Fibroblast of lung (primary cell): ENCODE measurements around the gene FAM83E. TPM values are rescaled to one million over a fixed set of nuclear protein-coding genes. Genes with fewer than 3 reads are reported as not detected.

Source experiments
- DNase-seq, 2 donors: peaks; one replicate each; pipeline versions ENCODE4 v3.0.0 to v3.0.0-alpha.2; 2010; ENCODE audit warnings: low read depth in 2 of 2
- H2AFZ ChIP-seq: 2 replicates; pipeline ENCODE4 v1.5.1; 2012; ENCODE audit warnings: low read length, control low read depth, inconsistent platforms
- H3K27ac ChIP-seq: 2 replicates; pipeline ENCODE4 v1.5.1; 2011; ENCODE audit warnings: low read length, control low read depth; ENCODE audit not compliant: insufficient read depth
- H3K27me3 ChIP-seq: 2 replicates; pipeline ENCODE4 v1.5.1; 2011; ENCODE audit warnings: mild to moderate bottlenecking, low read length; ENCODE audit not compliant: control insufficient read depth, insufficient read depth
- H3K36me3 ChIP-seq: 2 replicates; pipeline ENCODE4 v1.5.1; 2011; ENCODE audit warnings: low read length; ENCODE audit not compliant: control insufficient read depth, insufficient read depth
- H3K4me1 ChIP-seq: 2 replicates; pipeline ENCODE4 v1.5.1; 2011; ENCODE audit warnings: low read length; ENCODE audit not compliant: control insufficient read depth, insufficient read depth; ENCODE audit errors: extremely low read depth
- H3K4me2 ChIP-seq: 2 replicates; pipeline ENCODE4 v1.5.1; 2011; ENCODE audit warnings: low read length, control low read depth; ENCODE audit not compliant: insufficient read depth; ENCODE audit errors: extremely low read depth
- H3K4me3 ChIP-seq, 4 experiments: fragments of 200-600 bp in 1 of 4; sonication (generic) in 1 of 4; replicated peaks in 1 of 4; 2 replicates each; pipeline ENCODE4 v1.5.1; 2011 to 2016; ENCODE audit warnings: low read length in 4 of 4, low read depth in 3 of 4, mild to moderate bottlenecking in 3 of 4, control low read depth in 2 of 4, inconsistent platforms in 1 of 4, mixed read lengths in 1 of 4; ENCODE audit not compliant: insufficient read depth in 1 of 4; ENCODE audit errors: control extremely low read depth in 1 of 4
- H3K79me2 ChIP-seq: 2 replicates; pipeline ENCODE4 v1.5.1; 2012; ENCODE audit warnings: mild to moderate bottlenecking, low read length, inconsistent platforms; ENCODE audit not compliant: control insufficient read depth, insufficient read depth
- H3K9ac ChIP-seq: 2 replicates; pipeline ENCODE4 v1.5.1; 2011; ENCODE audit warnings: mild to moderate bottlenecking, low read length, control low read depth; ENCODE audit not compliant: insufficient read depth
- H3K9me3 ChIP-seq: 2 replicates; pipeline ENCODE4 v1.5.1; 2012; ENCODE audit warnings: low read depth, low read length; ENCODE audit not compliant: control insufficient read depth, insufficient read depth
- H4K20me1 ChIP-seq: 2 replicates; pipeline ENCODE4 v1.5.1; 2011; ENCODE audit warnings: low read length; ENCODE audit not compliant: control insufficient read depth, insufficient read depth; ENCODE audit errors: extremely low read depth
- CTCF ChIP-seq, 2 donors: IDR thresholded peaks in 1 of 2; conservative IDR thresholded peaks in 1 of 2; 1 replicate in 1 of 2; 2 replicates in 1 of 2; pipeline ENCODE4 v1.5.1; 2011 to 2012; ENCODE audit warnings: low read length in 2 of 2, control low read depth in 1 of 2, inconsistent platforms in 1 of 2, low read depth in 1 of 2, mild to moderate bottlenecking in 1 of 2
- EZH2 ChIP-seq: IDR thresholded peaks from 2 replicates; pipeline ENCODE4 v1.5.1; 2012; ENCODE audit warnings: low read length, control low read depth, mild to moderate bottlenecking; ENCODE audit errors: missing control alignments
- polyA plus RNA-seq, 2 donors: library from polyadenylated mRNA; depleted of rRNA in 1 of 2; stranded (reverse) in 1 of 2; unstranded in 1 of 2; fragments of >200 nt; gene quantifications; 2 replicates each; pipeline ENCODE4 v1.2.1, GENCODE V29; 2011 to 2012; ENCODE audit warnings: missing spikeins in 1 of 2
- total RNA-seq: library from RNA; depleted of rRNA; stranded (reverse); fragments of >200 nt; gene quantifications from 2 replicates; pipeline ENCODE4 v1.2.1, GENCODE V29; 2014

The FAM83E gene
- total and polyA plus RNA-seq, 2 donors (not counting 1 experiment from before 2014, with no cell fraction given): 0.50 TPM; not detected in 1

- TF ChIP-seq EZH2 (no peak), CTCF (conservative IDR thresholded peaks at IDR 0.05 in 1 of 2, IDR thresholded peaks at IDR 0.05 in 1 of 2; ENCODE audit: low read depth in 1 of 2, low read length in 2 of 2) (no peak)
These were observed 28.0 kb upstream of the FAM83E start for GRCh38 chr19:48642862-48643261.

GRCh38 chr19:48641850-48642249, 27.0 kb upstream of the FAM83E start:
- no peak overlapping the region for H3K4me3 ChIP-seq
- TF ChIP-seq EZH2 (no peak), CTCF (conservative IDR thresholded peaks at IDR 0.05 in 1 of 2, IDR thresholded peaks at IDR 0.05 in 1 of 2; ENCODE audit: low read depth in 1 of 2, low read length in 2 of 2) (no peak)
- H3K27ac ChIP-seq: no peak overlapping the region
- H3K9me3 ChIP-seq: no peaks in the 10 kb centered on the region
- H2AFZ ChIP-seq: no peak overlapping the region
- no peak overlapping the region for H3K9ac ChIP-seq
- no peaks in the 10 kb centered on the region for H4K20me1 ChIP-seq
- H3K4me2 ChIP-seq: no peak overlapping the region
- H3K79me2 ChIP-seq: no peaks in the 10 kb centered on the region
- no peak for DNase-seq
- H3K27me3 ChIP-seq: no peaks in the 10 kb centered on the region
- H3K4me1 ChIP-seq: peaks cover 11% of the 10 kb centered on the region
- H3K36me3 ChIP-seq: no peaks in the 10 kb centered on the region

More at GRCh38 chr19:48642862-48643261, 28.0 kb upstream of the FAM83E start:
- no peak overlapping the region for H3K27ac ChIP-seq
- DNase-seq: no peak
- no peak overlapping the region for H3K9ac ChIP-seq
- H3K79me2 ChIP-seq: no peaks in the 10 kb centered on the region
- H3K4me1 ChIP-seq: peaks cover 8% of the 10 kb centered on the region
- no peaks in the 10 kb centered on the region for H3K27me3 ChIP-seq
- H3K9me3 ChIP-seq: no peaks in the 10 kb centered on the region
- no peak overlapping the region for H3K4me2 ChIP-seq
- H3K36me3 ChIP-seq: no peaks in the 10 kb centered on the region
- H3K4me3 ChIP-seq: no peak overlapping the region
- no peaks in the 10 kb centered on the region for H4K20me1 ChIP-seq
- no peak overlapping the region for H2AFZ ChIP-seq

GRCh38 chr19:48639483-48640375, 24.9 kb upstream of the FAM83E start:
- no peak overlapping the region for H3K27ac ChIP-seq
- H3K27me3 ChIP-seq: no peaks in the 10 kb centered on the region
- DNase-seq: no peak
- TF ChIP-seq CTCF (conservative IDR thresholded peaks at IDR 0.05 in 1 of 2, IDR thresholded peaks at IDR 0.05 in 1 of 2; ENCODE audit: low read depth in 1 of 2, low read length in 2 of 2): no peak
- no peak for TF ChIP-seq EZH2
- H3K4me1 ChIP-seq: peaks cover 18% of the 10 kb centered on the region
- H3K9ac ChIP-seq: no peak overlapping the region
- H3K36me3 ChIP-seq: no peaks in the 10 kb centered on the region
- H4K20me1 ChIP-seq: no peaks in the 10 kb centered on the region
- no peak overlapping the region for H3K4me3 ChIP-seq
- no peaks in the 10 kb centered on the region for H3K79me2 ChIP-seq
- no peak overlapping the region for H3K4me2 ChIP-seq
- peak overlapping the region; percentile 46 for H2AFZ ChIP-seq
- H3K9me3 ChIP-seq: no peaks in the 10 kb centered on the region
